Mesendoderm (in vitro differentiated cells): Measurements from ENCODE around the gene RAB11FIP3.
"Not testable (repeated sequence)": the region's sequence is repeated elsewhere in the genome, so short reads cannot be mapped to it uniquely, and the experiment has no call there.

Source experiments
- DNase-seq: peaks from one replicate; pipeline ENCODE4 v3.0.0; 2013
- H2AK5ac ChIP-seq: 2 replicates; pipeline ENCODE4 v1.6.1; 2013; ENCODE audit warnings: low read length, inconsistent platforms
- H2BK120ac ChIP-seq: 2 replicates; pipeline ENCODE4 v1.6.1; 2013; ENCODE audit warnings: low read depth, mild to moderate bottlenecking, low read length, moderate library complexity, mixed read lengths
- H2BK15ac ChIP-seq: replicated peaks from 2 replicates; pipeline ENCODE4 v1.6.1; 2013; ENCODE audit warnings: low read depth, mild to moderate bottlenecking, moderate library complexity
- H2BK5ac ChIP-seq: 2 replicates; pipeline ENCODE4 v1.6.1; 2013; ENCODE audit warnings: low read length, inconsistent platforms
- H3K18ac ChIP-seq: 2 replicates; pipeline ENCODE4 v1.6.1; 2013; ENCODE audit warnings: mild to moderate bottlenecking, low read length, mixed read lengths
- H3K23ac ChIP-seq: one replicate; pipeline ENCODE4 v1.6.1; 2013; ENCODE audit warnings: low read length
- H3K27ac ChIP-seq: 2 replicates; pipeline ENCODE4 v1.5.1; 2013; ENCODE audit warnings: low read depth, mild to moderate bottlenecking, inconsistent platforms, low read length, moderate library complexity
- H3K27me3 ChIP-seq: 2 replicates; pipeline ENCODE4 v1.6.1; 2013; ENCODE audit warnings: low read length, control low read depth, mild to moderate bottlenecking, inconsistent platforms; ENCODE audit not compliant: insufficient read depth, poor library complexity
- H3K36me3 ChIP-seq: 2 replicates; pipeline ENCODE4 v1.6.1; 2013; ENCODE audit warnings: low read length, inconsistent platforms; ENCODE audit not compliant: control insufficient read depth, insufficient read depth
- H3K4ac ChIP-seq: one replicate; pipeline ENCODE4 v1.6.1; 2013; ENCODE audit warnings: low read depth, mild to moderate bottlenecking, low read length, moderate library complexity
- H3K4me1 ChIP-seq: 2 replicates; pipeline ENCODE4 v1.6.1; 2013; ENCODE audit warnings: low read depth, low read length, inconsistent platforms; ENCODE audit not compliant: control insufficient read depth
- H3K4me2 ChIP-seq: 2 replicates; pipeline ENCODE4 v1.6.1; 2013; ENCODE audit warnings: low read length
- H3K4me3 ChIP-seq: 2 replicates; pipeline ENCODE4 v1.5.1; 2013; ENCODE audit warnings: mild to moderate bottlenecking, low read length
- H3K56ac ChIP-seq: one replicate; pipeline ENCODE4 v1.6.1; 2013; ENCODE audit warnings: low read length
- H3K79me1 ChIP-seq: 2 replicates; pipeline ENCODE4 v1.6.1; 2013; ENCODE audit warnings: low read length, inconsistent platforms
- H3K79me2 ChIP-seq: 2 replicates; pipeline ENCODE4 v1.6.1; 2013; ENCODE audit warnings: mild to moderate bottlenecking, low read length; ENCODE audit not compliant: control insufficient read depth, insufficient read depth
- H3K9ac ChIP-seq: 2 replicates; pipeline ENCODE4 v1.6.1; 2013; ENCODE audit warnings: low read length, inconsistent platforms
- H4K5ac ChIP-seq: one replicate; pipeline ENCODE4 v1.6.1; 2013; ENCODE audit warnings: low read length
- H4K8ac ChIP-seq: one replicate; pipeline ENCODE4 v1.6.1; 2013; ENCODE audit warnings: low read depth, mild to moderate bottlenecking, control low read depth, low read length, moderate library complexity
- WGBS: extraction: QIAGEN DNeasy Blood & Tissue Kit; methylation state at CpG from one replicate; pipeline ENCODE4 v1.1.7; 2013; ENCODE audit warnings: low lambda C conversion rate, missing lambda C conversion rate; ENCODE audit not compliant: insufficient coverage; ENCODE audit errors: extremely low coverage; 5-methylcytosine and 5-hydroxymethylcytosine counted together

Gene RAB11FIP3

GRCh38 chr16:494676-495075, 69.2 kb downstream of the RAB11FIP3 start:
- H3K56ac ChIP-seq, DNase-seq: not testable (repeated sequence)

GRCh38 chr16:495127-495748, 69.8 kb downstream of the RAB11FIP3 start:
- Histone ChIP-seq H3K4me3 (no peak overlapping the region), H3K79me2 (no peaks in the 10 kb centered on the region), H3K4ac (no peak overlapping the region), H4K5ac (no peak overlapping the region), H4K8ac (no peak overlapping the region), H2BK15ac (no peak overlapping the region), H2AK5ac (no peak overlapping the region), H3K9ac (no peak overlapping the region), H2BK120ac (no peak overlapping the region), H3K4me1 (peaks cover 5% of the 10 kb centered on the region), H3K27ac (no peak overlapping the region), H3K4me2 (no peak overlapping the region), H3K56ac (no peak overlapping the region), H2BK5ac (no peak overlapping the region), H3K18ac (no peak overlapping the region), H3K23ac (no peak overlapping the region), H3K27me3 (no peaks in the 10 kb centered on the region), H3K79me1 (no peaks in the 10 kb centered on the region), H3K36me3 (peaks cover 1% of the 10 kb centered on the region)
- WGBS, result no CpG with 5 or more reads among the region's 11 CpGs
- DNase-seq, result peak; percentile 85

More at GRCh38 chr16:494676-495075, 69.2 kb downstream of the RAB11FIP3 start:
- not testable (repeated sequence) for H3K27ac ChIP-seq, H3K9ac ChIP-seq, H4K8ac ChIP-seq, H3K4me3 ChIP-seq, H3K23ac ChIP-seq, H3K36me3 ChIP-seq, H2BK5ac ChIP-seq, H3K18ac ChIP-seq, H3K79me2 ChIP-seq, H2AK5ac ChIP-seq, H4K5ac ChIP-seq, H2BK15ac ChIP-seq, H3K4ac ChIP-seq, H3K4me1 ChIP-seq, H2BK120ac ChIP-seq, H3K79me1 ChIP-seq, H3K27me3 ChIP-seq, H3K4me2 ChIP-seq
- WGBS, result no CpG with 5 or more reads among the region's 15 CpGs

- no peak overlapping the region for H3K4me2 ChIP-seq
- no peak overlapping the region for H3K23ac ChIP-seq
- H3K4ac ChIP-seq, result no peak overlapping the region
- no peak overlapping the region for H3K4me3 ChIP-seq
- H2BK15ac ChIP-seq, result no peak overlapping the region
- H3K9ac ChIP-seq, result no peak overlapping the region
- no peaks in the 10 kb centered on the region for H3K36me3 ChIP-seq
- no CpG with 5 or more reads among the region's 21 CpGs for WGBS
- no peak overlapping the region for H3K27ac ChIP-seq
- H2BK5ac ChIP-seq, result no peak overlapping the region
- H2AK5ac ChIP-seq, result no peak overlapping the region
- H3K79me1 ChIP-seq, result no peaks in the 10 kb centered on the region
- no peak overlapping the region for H4K8ac ChIP-seq
- H3K18ac ChIP-seq, result no peak overlapping the region
- no peak overlapping the region for H2BK120ac ChIP-seq
- DNase-seq, result no peak
- peaks cover 3% of the 10 kb centered on the region for H3K4me1 ChIP-seq
- no peaks in the 10 kb centered on the region for H3K79me2 ChIP-seq
- H3K56ac ChIP-seq, result no peak overlapping the region
- H3K27me3 ChIP-seq, result no peaks in the 10 kb centered on the region
- no peak overlapping the region for H4K5ac ChIP-seq
Observed at GRCh38 chr16:496097-496886, 70.8 kb downstream of the RAB11FIP3 start.

- no peak overlapping the region for H3K56ac ChIP-seq
- no peak for DNase-seq
- H3K4ac ChIP-seq, result no peak overlapping the region
- H3K23ac ChIP-seq, result no peak overlapping the region
- no peaks in the 10 kb centered on the region for H3K79me1 ChIP-seq
- H3K36me3 ChIP-seq, result no peaks in the 10 kb centered on the region
- no peaks in the 10 kb centered on the region for H3K79me2 ChIP-seq
- H3K9ac ChIP-seq, result no peak overlapping the region
- no peaks in the 10 kb centered on the region for H3K27me3 ChIP-seq
- no peak overlapping the region for H3K27ac ChIP-seq
- H4K5ac ChIP-seq, result no peak overlapping the region
- H2BK5ac ChIP-seq, result no peak overlapping the region
- no peak overlapping the region for H2BK15ac ChIP-seq
- H3K4me1 ChIP-seq, result no peaks in the 10 kb centered on the region
- no peak overlapping the region for H2BK120ac ChIP-seq
- no peak overlapping the region for H3K18ac ChIP-seq
- no peak overlapping the region for H2AK5ac ChIP-seq
- no peak overlapping the region for H3K4me3 ChIP-seq
- H4K8ac ChIP-seq, result no peak overlapping the region
- no peak overlapping the region for H3K4me2 ChIP-seq
- no CpG with 5 or more reads among the region's 11 CpGs for WGBS
Observed at GRCh38 chr16:497258-497657, 71.8 kb downstream of the RAB11FIP3 start.

GRCh38 chr16:499924-500323, 74.5 kb downstream of the RAB11FIP3 start:
- no peaks in the 10 kb centered on the region for H3K79me1 ChIP-seq
- H2BK15ac ChIP-seq, result no peak overlapping the region
- no peak for DNase-seq
- H3K18ac ChIP-seq, result no peak overlapping the region
- no peak overlapping the region for H3K23ac ChIP-seq
- no peak overlapping the region for H3K4ac ChIP-seq
- H3K4me3 ChIP-seq, result no peak overlapping the region
- no peak overlapping the region for H3K4me2 ChIP-seq
- H3K56ac ChIP-seq, result no peak overlapping the region
- H3K79me2 ChIP-seq, result no peaks in the 10 kb centered on the region
- no peak overlapping the region for H2BK5ac ChIP-seq
- no CpG with 5 or more reads among the region's 12 CpGs for WGBS
- no peak overlapping the region for H4K8ac ChIP-seq
- H2AK5ac ChIP-seq, result no peak overlapping the region
- H3K4me1 ChIP-seq, result no peaks in the 10 kb centered on the region
- no peaks in the 10 kb centered on the region for H3K36me3 ChIP-seq
- no peak overlapping the region for H2BK120ac ChIP-seq
- no peak overlapping the region for H4K5ac ChIP-seq
- H3K27me3 ChIP-seq, result no peaks in the 10 kb centered on the region
- H3K9ac ChIP-seq, result no peak overlapping the region
- H3K27ac ChIP-seq, result no peak overlapping the region
